Medulla oblongata (tissue), 1 donor: ENCODE measurements around the gene OTUD4.
"Not testable (repeated sequence)": the region's sequence is repeated elsewhere in the genome, so short reads cannot be mapped to it uniquely, and the experiment has no call there.

ENCODE experiments used
- DNase-seq: peaks from one replicate; pipeline ENCODE4 v3.0.0-alpha.2; 2015; ENCODE audit errors: extremely low spot score

OTUD4 gene

GRCh38 chr4:145180298-145181090 is at the start of gene OTUD4:
TSS of gene OTUD4 (minus strand) at chr4:145180589. CDS start at chr4:145179973, 616 bp downstream.
- DNase-seq, result peak; percentile 96

GRCh38 chr4:145223228-145223627 is 42.8 kb upstream of the OTUD4 start:
- not testable (repeated sequence) for DNase-seq

- DNase-seq, result not testable (repeated sequence)
Measured at GRCh38 chr4:145221529-145221928, 41.1 kb upstream of the OTUD4 start.

GRCh38 chr4:145219090-145219489 is 38.7 kb upstream of the OTUD4 start:
- DNase-seq, result no peak

- no peak for DNase-seq
Measured at GRCh38 chr4:145218251-145218650, 37.9 kb upstream of the OTUD4 start.

- no peak for DNase-seq
Measured at GRCh38 chr4:145217349-145217748, 37.0 kb upstream of the OTUD4 start.

GRCh38 chr4:145216535-145216934 is 36.1 kb upstream of the OTUD4 start:
- peak; percentile 20 for DNase-seq

- DNase-seq, result no peak
Measured at GRCh38 chr4:145213245-145213644, 32.9 kb upstream of the OTUD4 start.

- no peak for DNase-seq
Measured at GRCh38 chr4:145207934-145208333, 27.5 kb upstream of the OTUD4 start.

GRCh38 chr4:145203410-145203809 is 23.0 kb upstream of the OTUD4 start:
- no peak for DNase-seq

- no peak for DNase-seq
Measured at GRCh38 chr4:145200366-145200765, 20.0 kb upstream of the OTUD4 start.

GRCh38 chr4:145199051-145199716 is 18.8 kb upstream of the OTUD4 start:
- DNase-seq, result no peak

GRCh38 chr4:145196747-145197146 is 16.4 kb upstream of the OTUD4 start:
- no peak for DNase-seq

GRCh38 chr4:145195167-145195952 is 15.0 kb upstream of the OTUD4 start:
- DNase-seq, result no peak

- no peak for DNase-seq
Measured at GRCh38 chr4:145189981-145190380, 9.6 kb upstream of the OTUD4 start.

- DNase-seq, result no peak
Measured at GRCh38 chr4:145186729-145187128, 6.3 kb upstream of the OTUD4 start.

GRCh38 chr4:145183581-145183980 is 3.2 kb upstream of the OTUD4 start:
- no peak for DNase-seq

GRCh38 chr4:145183023-145183422 is 2.6 kb upstream of the OTUD4 start:
- DNase-seq, result no peak

GRCh38 chr4:145182222-145182621 is 1.8 kb upstream of the OTUD4 start:
- DNase-seq, result no peak

GRCh38 chr4:145181091-145181501 is 707 bp upstream of the OTUD4 start:
- DNase-seq, result peak; percentile 64

GRCh38 chr4:145179861-145180297 is 510 bp downstream of the OTUD4 start:
- not testable (repeated sequence) for DNase-seq

- DNase-seq, result peak; percentile 82
Measured at GRCh38 chr4:145179281-145179860, 1.0 kb downstream of the OTUD4 start.
